Testis (tissue), 2 donors: ENCODE measurements around the gene BHLHE40.

ENCODE experiments used
- POLR2A ChIP-seq: fragments of 450-650 bp; IDR thresholded peaks from one replicate; pipeline ENCODE4 v1.6.1; 2017; ENCODE audit warnings: antibody characterized with exemption, mild to moderate bottlenecking, moderate library complexity
- TF ChIP-seq, protein P1 (sequence below), 3 experiments: fragments of 450-650 bp in 2 of 3; fragments of 200-600 bp in 1 of 3; sonication (generic) in 1 of 3; IDR thresholded peaks; one replicate each; pipeline ENCODE4 v1.5.1; 2016 to 2019; ENCODE audit warnings: antibody characterized with exemption in 3 of 3, mild to moderate bottlenecking in 2 of 3, moderate library complexity in 1 of 3

DNA sequence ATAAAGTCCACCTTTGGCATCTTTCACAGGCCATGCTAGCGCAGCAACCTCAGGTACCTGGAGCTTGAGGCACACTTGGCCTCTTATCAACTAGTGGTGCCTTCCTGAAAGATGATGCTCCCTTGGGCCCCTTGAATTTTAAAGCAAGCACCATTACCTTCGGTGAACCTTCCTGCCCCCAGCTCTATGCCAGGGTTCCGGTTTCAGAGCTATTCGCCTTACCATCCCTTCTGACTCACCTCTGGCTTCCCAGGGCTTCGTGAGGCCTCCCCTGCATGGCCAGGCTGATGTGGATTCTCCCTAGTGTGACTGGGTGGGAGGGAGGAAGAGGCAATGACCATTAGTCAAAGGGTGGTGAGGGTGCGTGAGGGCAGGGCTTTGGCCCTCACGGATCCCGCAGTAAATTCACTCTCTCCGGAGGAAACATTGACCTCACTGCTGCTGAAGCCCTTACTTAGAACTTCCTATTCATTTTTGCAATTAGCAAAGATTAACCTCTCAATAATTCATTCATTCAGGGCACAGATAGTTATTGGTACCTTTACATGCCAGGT is 16.3 kb downstream of the BHLHE40 start:
- TF ChIP-seq, protein P1, sequence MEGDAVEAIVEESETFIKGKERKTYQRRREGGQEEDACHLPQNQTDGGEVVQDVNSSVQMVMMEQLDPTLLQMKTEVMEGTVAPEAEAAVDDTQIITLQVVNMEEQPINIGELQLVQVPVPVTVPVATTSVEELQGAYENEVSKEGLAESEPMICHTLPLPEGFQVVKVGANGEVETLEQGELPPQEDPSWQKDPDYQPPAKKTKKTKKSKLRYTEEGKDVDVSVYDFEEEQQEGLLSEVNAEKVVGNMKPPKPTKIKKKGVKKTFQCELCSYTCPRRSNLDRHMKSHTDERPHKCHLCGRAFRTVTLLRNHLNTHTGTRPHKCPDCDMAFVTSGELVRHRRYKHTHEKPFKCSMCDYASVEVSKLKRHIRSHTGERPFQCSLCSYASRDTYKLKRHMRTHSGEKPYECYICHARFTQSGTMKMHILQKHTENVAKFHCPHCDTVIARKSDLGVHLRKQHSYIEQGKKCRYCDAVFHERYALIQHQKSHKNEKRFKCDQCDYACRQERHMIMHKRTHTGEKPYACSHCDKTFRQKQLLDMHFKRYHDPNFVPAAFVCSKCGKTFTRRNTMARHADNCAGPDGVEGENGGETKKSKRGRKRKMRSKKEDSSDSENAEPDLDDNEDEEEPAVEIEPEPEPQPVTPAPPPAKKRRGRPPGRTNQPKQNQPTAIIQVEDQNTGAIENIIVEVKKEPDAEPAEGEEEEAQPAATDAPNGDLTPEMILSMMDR (IDR thresholded peaks at IDR 0.05) = no peak
- TF ChIP-seq POLR2A = no peak
